Mammary epithelial cell (primary cell): ENCODE measurements around the gene CSGALNACT2.

Source experiments
- EZH2 ChIP-seq: IDR thresholded peaks from 2 replicates; pipeline ENCODE4 v1.6.1; 2012; ENCODE audit warnings: low read length, inconsistent platforms, borderline replicate concordance
- TF ChIP-seq, protein P1 (sequence below), 2 donors: IDR thresholded peaks in 1 of 2; conservative IDR thresholded peaks in 1 of 2; 2 replicates each; pipeline ENCODE4 v1.5.1; 2011 to 2012; ENCODE audit warnings: inconsistent platforms in 2 of 2, low read length in 2 of 2, mild to moderate bottlenecking in 2 of 2, control low read depth in 1 of 2, low read depth in 1 of 2; ENCODE audit not compliant: insufficient read depth in 1 of 2; ENCODE audit errors: extremely low read depth in 1 of 2

- TF ChIP-seq, protein P1, sequence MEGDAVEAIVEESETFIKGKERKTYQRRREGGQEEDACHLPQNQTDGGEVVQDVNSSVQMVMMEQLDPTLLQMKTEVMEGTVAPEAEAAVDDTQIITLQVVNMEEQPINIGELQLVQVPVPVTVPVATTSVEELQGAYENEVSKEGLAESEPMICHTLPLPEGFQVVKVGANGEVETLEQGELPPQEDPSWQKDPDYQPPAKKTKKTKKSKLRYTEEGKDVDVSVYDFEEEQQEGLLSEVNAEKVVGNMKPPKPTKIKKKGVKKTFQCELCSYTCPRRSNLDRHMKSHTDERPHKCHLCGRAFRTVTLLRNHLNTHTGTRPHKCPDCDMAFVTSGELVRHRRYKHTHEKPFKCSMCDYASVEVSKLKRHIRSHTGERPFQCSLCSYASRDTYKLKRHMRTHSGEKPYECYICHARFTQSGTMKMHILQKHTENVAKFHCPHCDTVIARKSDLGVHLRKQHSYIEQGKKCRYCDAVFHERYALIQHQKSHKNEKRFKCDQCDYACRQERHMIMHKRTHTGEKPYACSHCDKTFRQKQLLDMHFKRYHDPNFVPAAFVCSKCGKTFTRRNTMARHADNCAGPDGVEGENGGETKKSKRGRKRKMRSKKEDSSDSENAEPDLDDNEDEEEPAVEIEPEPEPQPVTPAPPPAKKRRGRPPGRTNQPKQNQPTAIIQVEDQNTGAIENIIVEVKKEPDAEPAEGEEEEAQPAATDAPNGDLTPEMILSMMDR (conservative IDR thresholded peaks at IDR 0.05 in 1 of 2, IDR thresholded peaks at IDR 0.05 in 1 of 2; ENCODE audit: extremely low read depth in 1 of 2, insufficient read depth in 1 of 2, low read depth in 1 of 2, low read length in 2 of 2), result no peak
- no peak for TF ChIP-seq EZH2
Measured at GRCh38 chr10:43115881-43116595, 22.2 kb upstream of the CSGALNACT2 start.
